ENCODE results near the gene TRIM59.

TRIM59 gene, protein sequence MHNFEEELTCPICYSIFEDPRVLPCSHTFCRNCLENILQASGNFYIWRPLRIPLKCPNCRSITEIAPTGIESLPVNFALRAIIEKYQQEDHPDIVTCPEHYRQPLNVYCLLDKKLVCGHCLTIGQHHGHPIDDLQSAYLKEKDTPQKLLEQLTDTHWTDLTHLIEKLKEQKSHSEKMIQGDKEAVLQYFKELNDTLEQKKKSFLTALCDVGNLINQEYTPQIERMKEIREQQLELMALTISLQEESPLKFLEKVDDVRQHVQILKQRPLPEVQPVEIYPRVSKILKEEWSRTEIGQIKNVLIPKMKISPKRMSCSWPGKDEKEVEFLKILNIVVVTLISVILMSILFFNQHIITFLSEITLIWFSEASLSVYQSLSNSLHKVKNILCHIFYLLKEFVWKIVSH

DNA sequence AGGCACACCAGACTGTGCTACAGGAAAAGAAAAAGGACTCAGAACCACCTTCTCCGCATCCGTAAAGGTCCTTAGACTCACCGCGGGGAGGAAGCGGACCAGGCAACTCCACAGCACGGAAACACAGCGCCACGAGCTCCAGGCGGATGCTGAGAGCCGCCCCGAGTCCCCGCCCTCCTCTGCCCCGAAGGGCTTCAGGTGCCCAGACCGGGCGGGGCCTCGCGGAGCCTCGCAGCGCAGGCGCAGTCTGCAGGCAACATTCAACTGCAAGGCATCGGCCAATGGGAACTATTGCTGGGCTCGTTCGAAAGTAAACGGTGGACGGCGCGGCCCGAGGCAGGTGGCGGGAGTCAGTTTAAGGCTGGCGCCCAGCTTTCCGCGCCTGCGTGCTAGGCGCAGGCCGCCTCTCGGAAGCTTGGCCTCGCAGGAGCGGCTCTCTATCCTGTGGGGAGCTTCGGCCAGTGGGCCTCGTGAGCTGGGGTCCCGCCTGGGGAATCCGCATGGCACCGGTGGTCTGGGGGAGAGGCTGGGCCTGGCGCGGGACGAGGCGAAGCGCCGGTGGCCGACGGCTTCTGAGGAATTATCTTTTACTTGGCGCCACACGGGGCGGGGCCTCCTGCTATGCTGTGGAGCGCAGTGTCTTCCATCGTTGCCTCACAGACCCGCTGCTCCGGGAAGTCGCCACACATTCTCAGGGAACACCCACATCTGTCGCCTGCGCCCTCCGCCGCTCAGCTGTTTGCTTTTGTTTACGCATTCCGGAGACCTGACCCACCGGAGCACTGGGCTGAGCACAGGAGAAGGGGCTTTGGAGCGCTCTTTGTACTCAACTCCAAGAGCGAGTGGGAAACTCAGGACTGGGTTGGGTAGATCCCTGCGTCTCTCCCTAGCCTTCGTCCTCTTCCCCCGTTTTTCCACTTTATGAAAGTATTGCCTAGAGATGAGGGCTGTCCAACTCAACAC lies at the start of gene TRIM59:
Gene TRIM59, minus strand, starts transcription at position 151 of the 963 bp plus-strand sequence. CDS start 10,603 bp downstream, outside the sequence.
- Mint-ChIP-seq H3K9me3 (no peaks in the 10 kb centered on the region), H3K4me3 (peak within 1 kb of the TSS; percentile 91 to 96 (median 95)), H3K36me3 (ENCODE audit: low read depth) (peaks cover 15% of the 10 kb centered on the region), H3K27ac (peak within 1 kb of the TSS; percentile 94 to 97 (median 95)), H3K27me3 (ENCODE audit: low read depth) (peaks cover 4% of the 10 kb centered on the region), H3K4me1 (peaks cover 18% of the 10 kb centered on the region)
- TF ChIP-seq, protein P1, sequence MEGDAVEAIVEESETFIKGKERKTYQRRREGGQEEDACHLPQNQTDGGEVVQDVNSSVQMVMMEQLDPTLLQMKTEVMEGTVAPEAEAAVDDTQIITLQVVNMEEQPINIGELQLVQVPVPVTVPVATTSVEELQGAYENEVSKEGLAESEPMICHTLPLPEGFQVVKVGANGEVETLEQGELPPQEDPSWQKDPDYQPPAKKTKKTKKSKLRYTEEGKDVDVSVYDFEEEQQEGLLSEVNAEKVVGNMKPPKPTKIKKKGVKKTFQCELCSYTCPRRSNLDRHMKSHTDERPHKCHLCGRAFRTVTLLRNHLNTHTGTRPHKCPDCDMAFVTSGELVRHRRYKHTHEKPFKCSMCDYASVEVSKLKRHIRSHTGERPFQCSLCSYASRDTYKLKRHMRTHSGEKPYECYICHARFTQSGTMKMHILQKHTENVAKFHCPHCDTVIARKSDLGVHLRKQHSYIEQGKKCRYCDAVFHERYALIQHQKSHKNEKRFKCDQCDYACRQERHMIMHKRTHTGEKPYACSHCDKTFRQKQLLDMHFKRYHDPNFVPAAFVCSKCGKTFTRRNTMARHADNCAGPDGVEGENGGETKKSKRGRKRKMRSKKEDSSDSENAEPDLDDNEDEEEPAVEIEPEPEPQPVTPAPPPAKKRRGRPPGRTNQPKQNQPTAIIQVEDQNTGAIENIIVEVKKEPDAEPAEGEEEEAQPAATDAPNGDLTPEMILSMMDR (IDR thresholded peaks at IDR 0.05; ENCODE audit: unreplicated experiment in 3 of 3): no peak

GRCh38 chr3:160498202-160498601 lies 48.6 kb upstream of the TRIM59 start:
- no peak overlapping the region for H3K27ac Mint-ChIP-seq
- TF ChIP-seq, protein P1 (IDR thresholded peaks at IDR 0.05; ENCODE audit: unreplicated experiment in 3 of 3): no peak
- H3K4me1 Mint-ChIP-seq: no peaks in the 10 kb centered on the region
- peaks cover 50% of the 10 kb centered on the region for H3K36me3 Mint-ChIP-seq (ENCODE audit: low read depth)
- no peaks in the 10 kb centered on the region for H3K27me3 Mint-ChIP-seq (ENCODE audit: low read depth)
- no peaks in the 10 kb centered on the region for H3K9me3 Mint-ChIP-seq
- H3K4me3 Mint-ChIP-seq: no peak overlapping the region

DNA sequence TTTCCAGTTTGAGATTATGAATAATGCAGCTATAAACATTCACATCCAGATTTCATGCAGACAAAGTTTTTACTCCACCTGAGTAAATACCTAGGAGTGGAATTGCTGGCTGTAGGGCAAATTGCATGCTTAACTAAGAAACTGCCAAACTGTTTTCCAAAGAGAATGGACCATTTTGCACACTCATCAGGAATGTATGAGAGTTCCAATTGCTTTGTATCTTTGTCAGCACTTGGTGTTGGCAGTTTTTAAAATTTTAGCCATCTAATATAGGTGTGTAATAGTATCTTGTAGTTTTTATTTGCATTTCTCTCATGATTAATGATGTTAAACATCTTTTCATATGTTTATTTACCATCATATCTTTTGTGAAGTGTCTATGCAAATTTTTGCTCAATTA lies 40.6 kb upstream of the TRIM59 start:
- TF ChIP-seq, protein P1 (IDR thresholded peaks at IDR 0.05; ENCODE audit: unreplicated experiment in 3 of 3): no peak
- H3K36me3 Mint-ChIP-seq (ENCODE audit: low read depth): peaks cover 4% of the 10 kb centered on the region
- no peak overlapping the region for H3K4me3 Mint-ChIP-seq
- H3K4me1 Mint-ChIP-seq: no peaks in the 10 kb centered on the region
- no peak overlapping the region for H3K27ac Mint-ChIP-seq
- H3K9me3 Mint-ChIP-seq: no peaks in the 10 kb centered on the region
- H3K27me3 Mint-ChIP-seq (ENCODE audit: low read depth): no peaks in the 10 kb centered on the region

DNA sequence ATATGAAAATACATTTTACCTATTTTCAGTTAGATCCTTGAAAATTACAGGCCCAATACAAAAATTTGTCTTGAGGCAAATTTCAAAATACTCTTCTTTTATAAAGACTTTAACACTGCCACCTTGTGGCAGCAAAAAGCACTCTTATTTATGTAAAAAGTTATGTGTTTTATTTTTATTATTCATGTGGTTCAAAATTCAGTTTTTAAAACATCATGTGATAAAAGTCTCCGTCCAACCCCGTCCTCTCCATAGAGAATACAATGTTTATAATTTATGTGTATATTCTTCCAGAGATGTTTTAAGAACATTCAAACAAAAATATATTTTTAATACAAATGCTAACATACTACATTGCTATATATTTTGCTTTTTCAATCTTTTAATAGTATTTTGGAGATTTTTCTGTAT lies 36.9 kb upstream of the TRIM59 start:
- Mint-ChIP-seq H3K4me1 (peaks cover 5% of the 10 kb centered on the region), H3K27ac (no peak overlapping the region), H3K9me3 (no peaks in the 10 kb centered on the region), H3K4me3 (no peak overlapping the region), H3K36me3 (ENCODE audit: low read depth) (no peaks in the 10 kb centered on the region), H3K27me3 (ENCODE audit: low read depth) (no peaks in the 10 kb centered on the region)
- TF ChIP-seq, protein P1 (IDR thresholded peaks at IDR 0.05; ENCODE audit: unreplicated experiment in 3 of 3): peak; percentile 60 to 77 (median 66)

GRCh38 chr3:160482796-160483195 lies 33.2 kb upstream of the TRIM59 start:
- TF ChIP-seq, protein P1 (IDR thresholded peaks at IDR 0.05; ENCODE audit: unreplicated experiment in 3 of 3): no peak
- Mint-ChIP-seq H3K27ac (peak overlapping the region in 2 of 3 experiments; percentile 2 to 9), H3K36me3 (ENCODE audit: low read depth) (no peaks in the 10 kb centered on the region), H3K4me3 (no peak overlapping the region), H3K9me3 (no peaks in the 10 kb centered on the region), H3K4me1 (peaks cover 5% of the 10 kb centered on the region), H3K27me3 (ENCODE audit: low read depth) (no peaks in the 10 kb centered on the region)

Measured in nephron (organoid).